Osteocyte (in vitro differentiated cells): ENCODE data around the gene KLHL18. TPM values are rescaled to one million over a fixed set of nuclear protein-coding genes. Genes with fewer than 3 reads are reported as not detected.

ENCODE experiments used
- DNase-seq: peaks from one replicate; pipeline ENCODE4 v3.0.0; 2021; ENCODE audit warnings: mixed read lengths; ENCODE audit not compliant: unreplicated experiment; ENCODE audit errors: extremely low spot score
- H3K27ac Mint-ChIP-seq: one replicate; pipeline ENCODE4 v1.8.0; 2021; ENCODE audit warnings: mild to moderate bottlenecking, mixed read lengths; ENCODE audit not compliant: unreplicated experiment
- H3K27me3 Mint-ChIP-seq: one replicate; pipeline ENCODE4 v1.8.0; 2021; ENCODE audit warnings: mixed read lengths; ENCODE audit not compliant: unreplicated experiment
- H3K36me3 Mint-ChIP-seq: one replicate; pipeline ENCODE4 v1.8.0; 2021; ENCODE audit warnings: mixed read lengths; ENCODE audit not compliant: unreplicated experiment
- H3K4me1 Mint-ChIP-seq: one replicate; pipeline ENCODE4 v1.8.0; 2021; ENCODE audit warnings: mixed read lengths; ENCODE audit not compliant: unreplicated experiment
- H3K4me3 Mint-ChIP-seq: one replicate; pipeline ENCODE4 v1.8.0; 2021; ENCODE audit warnings: mild to moderate bottlenecking, moderate library complexity, mixed read lengths; ENCODE audit not compliant: unreplicated experiment
- H3K9me3 Mint-ChIP-seq: one replicate; pipeline ENCODE4 v1.8.0; 2021; ENCODE audit warnings: mixed read lengths; ENCODE audit not compliant: unreplicated experiment
- total RNA-seq: library from RNA; stranded (reverse); gene quantifications from 2 replicates; pipeline ENCODE4 v1.2.1, GENCODE V29; 2021
- TF ChIP-seq, protein P1 (sequence below): fragments of 200-600 bp; sonication (generic); IDR thresholded peaks from 2 replicates; pipeline ENCODE4 v1.5.0; 2021; ENCODE audit warnings: antibody characterized with exemption, mild to moderate bottlenecking, moderate library complexity

Gene KLHL18
- total RNA-seq, 1 donor from 2014 or later = 29.1 TPM

GRCh38 chr3:47265725-47266428 lies 16.9 kb upstream of the KLHL18 start:
- H3K27me3 Mint-ChIP-seq = no peaks in the 10 kb centered on the region
- no peak for DNase-seq
- TF ChIP-seq, protein P1, sequence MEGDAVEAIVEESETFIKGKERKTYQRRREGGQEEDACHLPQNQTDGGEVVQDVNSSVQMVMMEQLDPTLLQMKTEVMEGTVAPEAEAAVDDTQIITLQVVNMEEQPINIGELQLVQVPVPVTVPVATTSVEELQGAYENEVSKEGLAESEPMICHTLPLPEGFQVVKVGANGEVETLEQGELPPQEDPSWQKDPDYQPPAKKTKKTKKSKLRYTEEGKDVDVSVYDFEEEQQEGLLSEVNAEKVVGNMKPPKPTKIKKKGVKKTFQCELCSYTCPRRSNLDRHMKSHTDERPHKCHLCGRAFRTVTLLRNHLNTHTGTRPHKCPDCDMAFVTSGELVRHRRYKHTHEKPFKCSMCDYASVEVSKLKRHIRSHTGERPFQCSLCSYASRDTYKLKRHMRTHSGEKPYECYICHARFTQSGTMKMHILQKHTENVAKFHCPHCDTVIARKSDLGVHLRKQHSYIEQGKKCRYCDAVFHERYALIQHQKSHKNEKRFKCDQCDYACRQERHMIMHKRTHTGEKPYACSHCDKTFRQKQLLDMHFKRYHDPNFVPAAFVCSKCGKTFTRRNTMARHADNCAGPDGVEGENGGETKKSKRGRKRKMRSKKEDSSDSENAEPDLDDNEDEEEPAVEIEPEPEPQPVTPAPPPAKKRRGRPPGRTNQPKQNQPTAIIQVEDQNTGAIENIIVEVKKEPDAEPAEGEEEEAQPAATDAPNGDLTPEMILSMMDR = no peak
- H3K36me3 Mint-ChIP-seq = no peaks in the 10 kb centered on the region
- H3K9me3 Mint-ChIP-seq = no peaks in the 10 kb centered on the region
- no peak overlapping the region for H3K27ac Mint-ChIP-seq
- H3K4me3 Mint-ChIP-seq = no peak overlapping the region
- peaks cover 9% of the 10 kb centered on the region for H3K4me1 Mint-ChIP-seq

- Mint-ChIP-seq H3K27ac (peak overlapping the region; percentile 63), H3K27me3 (no peaks in the 10 kb centered on the region), H3K4me3 (no peak overlapping the region), H3K36me3 (no peaks in the 10 kb centered on the region), H3K4me1 (peaks cover 9% of the 10 kb centered on the region), H3K9me3 (no peaks in the 10 kb centered on the region)
- TF ChIP-seq, protein P1 = no peak
- no peak for DNase-seq
Observed at GRCh38 chr3:47266709-47267489, 15.8 kb upstream of the KLHL18 start.

- Mint-ChIP-seq H3K9me3 (no peaks in the 10 kb centered on the region), H3K27me3 (no peaks in the 10 kb centered on the region), H3K4me1 (peaks cover 9% of the 10 kb centered on the region)
Observed at GRCh38 chr3:47267490-47267824, 15.3 kb upstream of the KLHL18 start.

DNA sequence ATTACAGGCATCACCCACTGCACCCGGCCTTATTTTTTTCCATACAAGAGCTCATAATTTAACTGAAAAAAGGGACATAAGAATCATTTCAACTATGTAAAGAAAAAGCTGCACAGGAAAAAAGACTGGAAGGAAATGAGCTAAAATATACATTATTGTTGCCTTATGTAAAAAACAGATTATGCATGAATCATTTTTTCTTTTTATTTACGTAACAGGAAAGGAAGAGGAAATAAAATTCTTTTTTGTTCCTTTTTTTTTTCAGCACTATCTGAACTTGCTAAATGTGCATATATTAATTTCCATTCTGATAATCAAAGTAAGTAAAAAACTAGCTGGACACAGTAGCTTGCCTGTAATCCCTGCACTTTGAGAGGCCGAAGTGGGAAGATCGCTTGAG lies 12.2 kb upstream of the KLHL18 start:
- Mint-ChIP-seq H3K36me3 (no peaks in the 10 kb centered on the region), H3K4me1 (peaks cover 9% of the 10 kb centered on the region), H3K27me3 (no peaks in the 10 kb centered on the region), H3K4me3 (no peak overlapping the region), H3K9me3 (no peaks in the 10 kb centered on the region), H3K27ac (no peak overlapping the region)
- no peak for DNase-seq
- TF ChIP-seq, protein P1 = no peak

More at GRCh38 chr3:47267490-47267824, 15.3 kb upstream of the KLHL18 start:
- H3K27ac Mint-ChIP-seq = no peak overlapping the region
- TF ChIP-seq, protein P1 = no peak
- no peak overlapping the region for H3K4me3 Mint-ChIP-seq
- no peak for DNase-seq
- H3K36me3 Mint-ChIP-seq = no peaks in the 10 kb centered on the region

GRCh38 chr3:47273564-47273963 lies 9.2 kb upstream of the KLHL18 start:
- Mint-ChIP-seq H3K36me3 (no peaks in the 10 kb centered on the region), H3K4me1 (no peaks in the 10 kb centered on the region), H3K9me3 (no peaks in the 10 kb centered on the region), H3K4me3 (no peak overlapping the region), H3K27me3 (no peaks in the 10 kb centered on the region), H3K27ac (no peak overlapping the region)
- TF ChIP-seq, protein P1 = no peak
- DNase-seq = no peak
